GM12874 (cell line): ENCODE results near the gene NOXRED1.

ENCODE experiments used
- TF ChIP-seq, protein P1 (sequence below): IDR thresholded peaks from 2 replicates; pipeline ENCODE4 v1.5.1; 2011; ENCODE audit warnings: low read depth, mild to moderate bottlenecking, control low read depth, low read length, moderate library complexity; ENCODE audit not compliant: insufficient read depth

NOXRED1 gene

GRCh38 chr14:77423423-77423822, at the start of gene NOXRED1:
TSS of gene NOXRED1 (minus strand) at chr14:77423523. CDS start at chr14:77422889, 634 bp downstream.
- TF ChIP-seq, protein P1, sequence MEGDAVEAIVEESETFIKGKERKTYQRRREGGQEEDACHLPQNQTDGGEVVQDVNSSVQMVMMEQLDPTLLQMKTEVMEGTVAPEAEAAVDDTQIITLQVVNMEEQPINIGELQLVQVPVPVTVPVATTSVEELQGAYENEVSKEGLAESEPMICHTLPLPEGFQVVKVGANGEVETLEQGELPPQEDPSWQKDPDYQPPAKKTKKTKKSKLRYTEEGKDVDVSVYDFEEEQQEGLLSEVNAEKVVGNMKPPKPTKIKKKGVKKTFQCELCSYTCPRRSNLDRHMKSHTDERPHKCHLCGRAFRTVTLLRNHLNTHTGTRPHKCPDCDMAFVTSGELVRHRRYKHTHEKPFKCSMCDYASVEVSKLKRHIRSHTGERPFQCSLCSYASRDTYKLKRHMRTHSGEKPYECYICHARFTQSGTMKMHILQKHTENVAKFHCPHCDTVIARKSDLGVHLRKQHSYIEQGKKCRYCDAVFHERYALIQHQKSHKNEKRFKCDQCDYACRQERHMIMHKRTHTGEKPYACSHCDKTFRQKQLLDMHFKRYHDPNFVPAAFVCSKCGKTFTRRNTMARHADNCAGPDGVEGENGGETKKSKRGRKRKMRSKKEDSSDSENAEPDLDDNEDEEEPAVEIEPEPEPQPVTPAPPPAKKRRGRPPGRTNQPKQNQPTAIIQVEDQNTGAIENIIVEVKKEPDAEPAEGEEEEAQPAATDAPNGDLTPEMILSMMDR = no peak

DNA sequence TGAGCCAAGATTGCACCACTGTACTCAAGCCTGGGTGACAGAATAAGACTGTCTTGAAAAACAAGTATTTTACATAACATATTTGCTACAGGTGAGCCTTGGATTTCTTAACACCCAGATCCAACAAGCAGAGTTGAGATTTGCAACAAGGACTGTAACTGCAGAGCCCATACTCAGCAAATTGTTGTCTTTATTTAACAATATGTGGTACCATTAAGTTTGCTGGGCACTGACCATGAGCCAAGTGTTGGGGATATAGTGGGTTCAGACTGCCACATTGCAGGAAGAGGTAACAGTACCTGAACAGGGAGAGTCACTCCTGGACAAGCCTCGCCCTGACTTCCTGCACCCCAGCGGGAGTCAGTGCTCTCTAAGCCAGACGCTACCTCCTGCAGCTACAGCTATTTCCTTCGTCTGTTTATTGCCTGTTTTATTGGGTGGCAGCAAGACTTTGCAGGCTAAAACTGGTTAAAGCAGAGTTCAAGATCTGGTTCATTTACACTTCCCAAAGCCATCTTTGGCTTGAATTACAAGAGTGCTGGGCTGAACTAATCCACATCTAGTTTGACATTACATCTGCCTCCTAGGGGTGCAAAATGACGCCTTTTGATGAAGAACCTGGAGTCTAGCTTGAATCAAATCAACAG, 47.0 kb upstream of the NOXRED1 start:
- TF ChIP-seq, protein P1 = no peak

DNA sequence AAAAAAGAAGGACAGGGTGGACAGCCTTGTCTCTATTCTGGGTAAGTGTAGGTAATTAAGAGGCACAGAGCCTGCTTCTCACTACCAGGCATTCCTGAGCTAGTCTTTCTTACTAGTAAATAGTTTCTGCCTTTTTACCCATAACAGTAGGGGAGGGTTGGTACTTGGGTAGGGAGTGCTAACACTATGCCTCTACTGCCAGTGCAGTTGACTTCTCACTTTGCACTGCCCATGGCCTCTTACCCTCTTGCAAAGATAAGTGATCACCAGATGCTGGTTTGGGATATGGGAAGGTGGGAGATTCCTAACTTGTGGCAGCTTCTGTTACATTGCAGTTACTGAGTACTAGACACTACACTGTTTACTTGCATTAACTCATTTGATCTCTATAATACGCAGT, 46.2 kb upstream of the NOXRED1 start:
- TF ChIP-seq, protein P1 = no peak

- TF ChIP-seq, protein P1 = no peak
Observed at GRCh38 chr14:77469067-77469505, 45.8 kb upstream of the NOXRED1 start.

GRCh38 chr14:77467801-77468200, 44.5 kb upstream of the NOXRED1 start:
- TF ChIP-seq, protein P1 = no peak

DNA sequence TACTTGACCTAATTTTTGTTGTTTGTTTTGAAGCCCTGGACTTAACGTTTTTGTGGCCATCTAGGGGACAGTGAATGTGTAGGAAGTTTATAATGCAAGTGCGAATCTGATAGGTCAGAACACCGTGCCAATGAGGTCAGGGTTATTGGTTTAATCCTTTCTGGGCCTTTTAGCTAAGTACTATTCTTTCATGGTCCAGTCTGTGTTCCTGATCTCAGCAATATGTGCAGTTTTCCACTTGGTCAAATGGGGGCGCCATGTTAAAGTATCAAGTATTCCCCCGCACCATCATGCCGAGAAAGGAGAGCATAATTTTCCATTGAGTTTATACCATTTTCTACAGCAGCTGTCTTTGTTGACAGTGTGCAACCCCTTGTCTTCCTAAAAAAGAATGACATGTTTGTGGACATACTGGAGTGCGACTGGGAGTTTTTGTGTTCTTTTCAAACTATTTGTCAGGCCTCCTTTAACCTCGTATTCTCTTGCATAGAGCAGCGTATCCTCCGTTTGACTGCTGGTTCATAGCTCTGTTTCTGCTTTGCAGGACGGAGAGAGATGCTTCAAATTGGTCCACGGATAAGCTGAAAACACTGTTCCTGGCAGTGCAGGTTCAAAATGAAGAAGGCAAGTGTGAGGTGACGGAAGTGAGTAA, 35.9 kb upstream of the NOXRED1 start:
- TF ChIP-seq, protein P1 = peak; percentile 64

DNA sequence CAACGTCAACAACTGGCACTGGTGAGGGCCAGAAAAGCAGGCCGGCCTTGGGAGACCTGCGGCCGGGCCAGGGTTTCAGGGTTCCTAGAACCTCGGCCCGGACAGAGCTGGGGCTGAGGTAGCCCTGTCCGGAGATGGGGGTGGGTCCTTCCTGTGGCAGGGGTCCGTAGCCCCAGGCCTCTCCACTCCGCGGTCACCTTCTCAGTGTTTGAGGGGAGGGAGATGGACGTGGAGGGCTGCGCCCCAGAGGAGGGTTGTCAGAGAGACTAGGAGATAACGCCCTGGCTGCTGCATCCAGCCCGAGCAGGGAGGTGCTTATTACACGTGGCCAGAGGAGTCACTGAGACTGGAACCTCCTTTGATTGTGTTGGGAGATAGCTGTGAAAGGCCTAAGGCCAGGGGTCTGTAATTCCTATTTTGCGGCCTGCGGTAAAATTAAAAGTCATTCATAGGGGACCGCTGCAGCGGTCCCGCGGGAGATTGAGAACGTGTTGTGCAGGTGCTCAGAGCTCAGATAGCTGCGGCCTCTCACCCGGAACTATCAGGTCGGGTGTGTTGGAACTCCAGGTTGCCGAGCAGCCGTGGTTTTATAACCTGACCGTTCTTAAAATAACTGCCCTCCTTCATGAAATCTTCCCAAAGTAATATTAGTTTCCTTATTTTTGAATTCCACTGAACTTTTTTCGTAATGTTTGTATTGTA, 35.1 kb upstream of the NOXRED1 start:
- TF ChIP-seq, protein P1 = no peak
